Measurements from ENCODE around the gene LRGUK. TPM values are rescaled to one million over a fixed set of nuclear protein-coding genes. Genes with fewer than 3 reads are reported as not detected.
"Not testable (repeated sequence)": the region's sequence is repeated elsewhere in the genome, so short reads cannot be mapped to it uniquely, and the experiment has no call there.

Gene LRGUK, protein sequence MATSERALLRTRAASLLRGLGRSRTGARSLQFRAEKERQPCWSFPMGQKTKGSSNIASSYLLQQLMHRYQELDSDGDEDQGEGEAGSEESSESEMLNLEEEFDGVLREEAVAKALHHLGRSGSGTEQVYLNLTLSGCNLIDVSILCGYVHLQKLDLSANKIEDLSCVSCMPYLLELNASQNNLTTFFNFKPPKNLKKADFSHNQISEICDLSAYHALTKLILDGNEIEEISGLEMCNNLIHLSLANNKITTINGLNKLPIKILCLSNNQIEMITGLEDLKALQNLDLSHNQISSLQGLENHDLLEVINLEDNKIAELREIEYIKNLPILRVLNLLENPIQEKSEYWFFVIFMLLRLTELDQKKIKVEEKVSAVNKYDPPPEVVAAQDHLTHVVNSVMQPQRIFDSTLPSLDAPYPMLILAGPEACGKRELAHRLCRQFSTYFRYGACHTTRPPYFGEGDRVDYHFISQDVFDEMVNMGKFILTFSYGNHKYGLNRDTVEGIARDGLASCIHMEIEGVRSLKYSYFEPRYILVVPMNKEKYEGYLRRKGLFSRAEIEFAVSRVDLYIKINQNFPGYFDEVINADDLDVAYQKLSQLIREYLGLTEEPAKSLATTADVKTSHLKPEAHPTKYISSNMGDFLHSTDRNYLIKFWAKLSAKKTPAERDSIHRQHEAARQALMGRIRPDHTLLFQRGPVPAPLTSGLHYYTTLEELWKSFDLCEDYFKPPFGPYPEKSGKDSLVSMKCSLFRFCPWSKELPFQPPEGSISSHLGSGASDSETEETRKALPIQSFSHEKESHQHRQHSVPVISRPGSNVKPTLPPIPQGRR
- total RNA-seq (2014; rRNA removed; shearing (Covaris generic)) = not detected in 2 replicates
- 0.07 and 0.19 TPM in 2 replicates for polyA plus RNA-seq (2015; cell fraction: cytosol; rRNA removed)
- polyA plus RNA-seq (2015; cell fraction: nucleus; rRNA removed) = 0.35 and 0.48 TPM in 2 replicates

GRCh38 chr7:134126966-134127848 lies at the start of gene LRGUK:
Gene LRGUK, plus strand, starts transcription at chr7:134127340. Its CDS starts 28 bp downstream, at chr7:134127368.
- DNase-seq (ENCODE audit: low read depth) = peak; percentile 67

DNA sequence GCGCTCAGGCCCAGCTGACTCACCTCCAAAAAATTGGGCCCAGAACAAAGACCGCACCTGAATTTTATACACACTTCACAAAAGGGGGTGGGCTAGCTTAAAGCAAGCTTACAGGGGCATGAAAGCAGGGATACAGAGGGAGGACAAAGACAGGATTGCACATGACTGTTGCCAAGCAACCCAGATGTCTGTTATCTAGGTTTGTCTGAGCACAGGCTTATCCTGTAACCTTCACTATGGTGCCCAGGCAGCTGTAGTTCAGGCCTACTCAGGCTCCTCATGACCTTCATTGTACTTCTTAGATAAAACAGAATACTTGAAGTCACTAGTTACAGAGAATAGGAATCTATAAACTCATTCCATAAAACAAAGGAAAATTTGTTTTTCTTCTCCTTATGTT lies 49.6 kb upstream of the LRGUK start:
- not testable (repeated sequence) for DNase-seq (ENCODE audit: low read depth)

DNA sequence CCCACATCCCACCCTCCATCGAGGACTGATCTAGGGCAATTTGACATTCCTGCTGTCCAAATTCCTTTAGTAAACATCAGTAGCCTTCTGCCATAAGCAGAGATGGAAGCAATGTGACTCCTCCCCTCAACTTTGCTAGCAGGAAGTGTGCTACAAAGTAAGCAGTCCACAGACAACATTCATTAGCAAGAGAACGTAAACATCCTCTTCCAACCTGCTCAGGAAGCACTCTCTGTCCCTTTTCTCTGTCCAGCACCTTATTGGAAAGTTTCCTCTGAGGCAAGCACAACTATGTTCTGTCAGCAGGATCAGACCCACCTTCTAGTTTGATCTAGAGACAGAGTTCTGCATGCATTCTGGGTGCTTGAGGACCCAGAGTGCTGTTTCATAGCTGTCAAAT lies 48.1 kb upstream of the LRGUK start:
- DNase-seq (ENCODE audit: low read depth) = no peak

GRCh38 chr7:134081695-134082094 lies 45.4 kb upstream of the LRGUK start:
- DNase-seq (ENCODE audit: low read depth) = no peak

- DNase-seq (ENCODE audit: low read depth) = peak; percentile 48
These were observed 43.2 kb upstream of the LRGUK start for GRCh38 chr7:134083766-134084487.

- DNase-seq (ENCODE audit: low read depth) = peak; percentile 4
These were observed 42.5 kb upstream of the LRGUK start for GRCh38 chr7:134084488-134085144.

DNA sequence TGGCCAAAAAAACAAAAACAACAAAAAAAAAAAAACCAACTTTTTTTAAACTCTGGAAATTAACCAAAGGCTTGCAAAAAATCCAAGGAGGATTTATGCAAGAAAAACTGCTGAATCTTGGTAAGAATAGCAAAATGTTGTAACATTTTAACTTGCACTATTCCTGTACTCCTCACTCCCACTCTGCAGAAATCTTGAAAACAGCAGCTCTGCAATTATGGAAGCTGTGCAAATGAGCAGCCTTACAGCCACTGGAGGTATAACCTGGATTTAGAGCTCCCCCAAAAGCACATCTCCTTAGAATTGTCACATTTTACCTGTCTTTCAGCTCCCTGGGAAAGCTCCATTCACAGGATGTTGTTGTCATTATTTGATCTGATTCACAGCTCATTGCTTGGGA lies 41.8 kb upstream of the LRGUK start:
- no peak for DNase-seq (ENCODE audit: low read depth)

- DNase-seq (ENCODE audit: low read depth) = no peak
These were observed 40.0 kb upstream of the LRGUK start for GRCh38 chr7:134086998-134087735.

GRCh38 chr7:134088199-134088598 lies 38.9 kb upstream of the LRGUK start:
- no peak for DNase-seq (ENCODE audit: low read depth)

GRCh38 chr7:134089446-134089845 lies 37.7 kb upstream of the LRGUK start:
- no peak for DNase-seq (ENCODE audit: low read depth)

DNA sequence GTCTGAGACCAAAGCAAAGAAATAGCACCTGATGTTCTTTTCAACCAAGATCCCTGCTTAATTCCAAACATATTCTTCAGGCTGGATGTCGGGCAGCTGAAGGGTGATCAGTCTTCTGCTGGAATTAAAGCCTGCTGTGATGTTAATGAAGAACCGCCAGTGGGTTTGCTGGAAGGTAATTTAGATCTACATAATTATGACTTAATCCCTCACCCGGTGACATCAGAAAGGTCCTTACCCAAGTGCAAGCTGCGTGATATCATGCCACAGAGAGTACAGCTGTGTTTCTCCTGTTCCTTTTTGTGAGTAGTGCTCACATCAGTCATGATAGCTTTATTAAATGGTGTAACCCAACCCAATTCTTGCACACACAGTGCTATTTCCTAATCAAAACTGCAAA lies 29.1 kb upstream of the LRGUK start:
- no peak for DNase-seq (ENCODE audit: low read depth)

- no peak for DNase-seq (ENCODE audit: low read depth)
These were observed 25.4 kb upstream of the LRGUK start for GRCh38 chr7:134101716-134102115.

- no peak for DNase-seq (ENCODE audit: low read depth)
These were observed 23.0 kb upstream of the LRGUK start for GRCh38 chr7:134104166-134104565.

GRCh38 chr7:134105841-134106240 lies 21.3 kb upstream of the LRGUK start:
- no peak for DNase-seq (ENCODE audit: low read depth)

DNA sequence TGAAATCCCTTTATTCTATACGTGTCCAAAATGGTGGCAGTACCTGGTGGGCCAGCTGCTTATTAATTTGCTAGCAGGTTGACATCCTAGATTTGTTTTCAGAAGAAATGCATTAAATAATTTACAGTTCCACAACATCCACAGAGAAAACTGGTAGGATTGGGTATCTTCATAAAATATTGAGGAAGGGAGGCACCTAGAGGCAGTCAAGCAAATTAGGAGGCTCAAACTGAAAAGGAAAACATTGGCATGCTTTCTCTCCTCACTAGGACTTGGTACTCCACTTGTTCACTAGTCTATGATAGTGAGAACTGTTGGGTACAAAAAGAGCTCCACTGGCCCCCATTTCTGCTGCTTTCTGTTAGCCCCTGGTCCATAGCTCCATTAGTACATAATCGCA lies 18.3 kb upstream of the LRGUK start:
- DNase-seq (ENCODE audit: low read depth) = no peak

DNA sequence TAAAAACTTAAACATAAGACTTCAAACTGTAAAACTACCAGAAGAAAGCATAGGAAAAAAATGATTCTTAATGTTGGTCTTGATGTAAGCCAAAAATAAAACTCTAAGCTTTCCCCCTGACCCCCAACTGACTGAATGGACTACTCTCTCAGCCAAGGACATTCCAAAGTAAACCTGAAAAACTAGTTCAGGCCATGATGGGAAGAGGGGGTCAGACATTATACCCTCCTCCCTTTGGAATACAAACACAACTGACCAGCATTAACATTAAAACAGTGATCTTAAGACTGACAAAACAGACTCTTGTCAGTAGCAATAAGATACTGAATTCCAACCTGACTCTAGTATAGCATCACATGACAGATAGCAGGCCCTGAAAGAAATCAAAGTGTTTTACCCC lies 13.5 kb upstream of the LRGUK start:
- DNase-seq (ENCODE audit: low read depth) = no peak

DNA sequence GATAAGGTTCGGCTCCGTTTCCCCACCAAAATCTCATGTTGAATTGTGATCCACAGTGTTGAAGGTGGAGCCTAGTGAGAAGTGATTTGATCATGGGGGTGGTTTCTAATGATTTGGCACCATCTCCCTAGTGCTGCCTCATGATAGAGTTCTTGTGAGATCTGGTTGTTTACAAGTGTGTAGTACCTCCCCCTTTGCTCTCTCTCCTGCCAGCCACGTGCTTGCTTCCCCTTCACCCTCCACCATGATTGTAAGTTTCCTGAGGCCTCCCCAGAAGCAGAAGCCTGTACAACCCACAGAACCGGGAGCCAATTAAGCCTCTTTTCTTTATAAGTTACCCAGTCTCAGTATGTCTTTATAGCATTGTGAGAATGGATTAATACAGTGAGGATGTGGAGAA lies 12.1 kb upstream of the LRGUK start:
- DNase-seq (ENCODE audit: low read depth) = no peak

GRCh38 chr7:134120405-134120804 lies 6.7 kb upstream of the LRGUK start:
- DNase-seq (ENCODE audit: low read depth) = no peak

GRCh38 chr7:134121632-134122139 lies 5.5 kb upstream of the LRGUK start:
- DNase-seq (ENCODE audit: low read depth) = no peak

All from HT1080 (cell line).